Measurements from ENCODE around the gene POTEM.
"Not testable (repeated sequence)": the region's sequence is repeated elsewhere in the genome, so short reads cannot be mapped to it uniquely, and the experiment has no call there.

GRCh38 chr14:19011703-19012102, 44.5 kb downstream of the POTEM start:
- TF ChIP-seq CTCF (IDR thresholded peaks at IDR 0.05; ENCODE audit: extremely low read depth in 1 of 2, insufficient read depth in 1 of 2, low read depth in 1 of 2, low read length in 2 of 2); POLR2AphosphoS5 (IDR thresholded peaks at IDR 0.05; ENCODE audit: insufficient read depth, low read depth, low read length); EZH2 (IDR thresholded peaks at IDR 0.05; ENCODE audit: borderline replicate concordance, low read depth, low read length, severe bottlenecking); POLR2A (IDR thresholded peaks at IDR 0.05; ENCODE audit: low read depth, low read length); FOS (IDR thresholded peaks at IDR 0.05; ENCODE audit: borderline replicate concordance, insufficient read depth, low read length); MAX (IDR thresholded peaks at IDR 0.05; ENCODE audit: insufficient read depth, insufficient read length): not testable (repeated sequence)
